NCI-H2029 treated with DMSO at 0.1 percent for 48 hours (cell line): ENCODE measurements around the gene PKD1L1.
"Not testable (repeated sequence)": the region's sequence is repeated elsewhere in the genome, so short reads cannot be mapped to it uniquely, and the experiment has no call there.

Experiments
- DNase-seq: peaks from one replicate; lab custom pipeline; 2025; lab: John Stamatoyannopoulos, UW

PKD1L1 gene, protein sequence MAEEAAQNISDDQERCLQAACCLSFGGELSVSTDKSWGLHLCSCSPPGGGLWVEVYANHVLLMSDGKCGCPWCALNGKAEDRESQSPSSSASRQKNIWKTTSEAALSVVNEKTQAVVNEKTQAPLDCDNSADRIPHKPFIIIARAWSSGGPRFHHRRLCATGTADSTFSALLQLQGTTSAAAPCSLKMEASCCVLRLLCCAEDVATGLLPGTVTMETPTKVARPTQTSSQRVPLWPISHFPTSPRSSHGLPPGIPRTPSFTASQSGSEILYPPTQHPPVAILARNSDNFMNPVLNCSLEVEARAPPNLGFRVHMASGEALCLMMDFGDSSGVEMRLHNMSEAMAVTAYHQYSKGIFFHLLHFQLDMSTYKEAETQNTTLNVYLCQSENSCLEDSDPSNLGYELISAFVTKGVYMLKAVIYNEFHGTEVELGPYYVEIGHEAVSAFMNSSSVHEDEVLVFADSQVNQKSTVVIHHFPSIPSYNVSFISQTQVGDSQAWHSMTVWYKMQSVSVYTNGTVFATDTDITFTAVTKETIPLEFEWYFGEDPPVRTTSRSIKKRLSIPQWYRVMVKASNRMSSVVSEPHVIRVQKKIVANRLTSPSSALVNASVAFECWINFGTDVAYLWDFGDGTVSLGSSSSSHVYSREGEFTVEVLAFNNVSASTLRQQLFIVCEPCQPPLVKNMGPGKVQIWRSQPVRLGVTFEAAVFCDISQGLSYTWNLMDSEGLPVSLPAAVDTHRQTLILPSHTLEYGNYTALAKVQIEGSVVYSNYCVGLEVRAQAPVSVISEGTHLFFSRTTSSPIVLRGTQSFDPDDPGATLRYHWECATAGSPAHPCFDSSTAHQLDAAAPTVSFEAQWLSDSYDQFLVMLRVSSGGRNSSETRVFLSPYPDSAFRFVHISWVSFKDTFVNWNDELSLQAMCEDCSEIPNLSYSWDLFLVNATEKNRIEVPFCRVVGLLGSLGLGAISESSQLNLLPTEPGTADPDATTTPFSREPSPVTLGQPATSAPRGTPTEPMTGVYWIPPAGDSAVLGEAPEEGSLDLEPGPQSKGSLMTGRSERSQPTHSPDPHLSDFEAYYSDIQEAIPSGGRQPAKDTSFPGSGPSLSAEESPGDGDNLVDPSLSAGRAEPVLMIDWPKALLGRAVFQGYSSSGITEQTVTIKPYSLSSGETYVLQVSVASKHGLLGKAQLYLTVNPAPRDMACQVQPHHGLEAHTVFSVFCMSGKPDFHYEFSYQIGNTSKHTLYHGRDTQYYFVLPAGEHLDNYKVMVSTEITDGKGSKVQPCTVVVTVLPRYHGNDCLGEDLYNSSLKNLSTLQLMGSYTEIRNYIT (N-terminal part only)

DNA sequence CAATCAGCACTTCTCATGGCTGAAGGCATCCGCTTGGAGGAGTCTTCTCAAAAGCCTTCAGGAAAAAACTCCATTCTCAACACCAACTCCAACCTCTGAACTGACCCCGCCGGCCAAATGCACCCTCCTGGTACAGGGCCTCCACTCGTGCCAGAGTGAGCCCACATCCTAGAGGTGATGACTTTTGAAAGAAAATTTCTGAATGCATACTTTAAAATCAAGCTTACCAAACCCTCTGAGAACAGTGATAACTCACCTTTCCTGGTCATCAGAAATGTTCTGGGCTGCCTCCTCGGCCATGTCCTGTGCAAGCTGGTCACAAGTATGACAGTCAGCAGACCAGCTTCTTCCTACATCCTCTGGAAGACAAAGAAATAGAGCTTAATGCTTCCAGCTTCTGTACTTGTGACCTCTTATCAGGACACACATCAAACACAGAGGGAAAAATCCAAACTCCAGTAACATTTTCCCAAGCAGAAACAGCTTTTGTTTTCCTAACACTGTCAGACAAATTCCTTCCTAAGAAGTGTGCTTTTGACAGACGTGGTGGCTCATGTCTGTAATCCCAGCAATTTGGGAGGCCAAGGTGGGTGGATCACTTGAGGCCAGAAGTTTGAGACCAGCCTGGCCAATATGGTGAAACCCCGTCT lies at the start of gene PKD1L1:
TSS of gene PKD1L1 (minus strand) at position 326 of the 650 bp plus-strand sequence. CDS start at position 300, 26 bp downstream.
- DNase-seq: no peak

DNA sequence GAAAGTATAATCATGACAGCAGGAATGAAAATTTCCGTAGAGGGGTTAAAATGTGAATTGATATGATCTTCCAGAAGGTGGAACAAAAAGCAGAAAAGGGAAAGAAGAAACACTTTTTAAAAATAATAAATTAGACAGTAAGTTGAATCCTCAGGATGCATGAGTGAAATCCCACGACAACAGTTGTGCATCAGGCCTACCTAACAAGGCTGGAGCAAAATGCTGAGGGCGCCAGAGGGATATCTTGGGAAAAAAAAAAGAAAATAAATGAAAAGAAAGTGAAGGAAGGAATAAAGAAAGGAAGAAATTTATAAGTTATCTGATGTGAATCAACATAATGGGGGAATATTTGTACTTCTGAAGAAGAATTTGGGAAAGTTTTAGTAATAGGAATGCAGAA lies 44.2 kb upstream of the PKD1L1 start:
- no peak for DNase-seq

GRCh38 chr7:47991741-47992311 lies 43.6 kb upstream of the PKD1L1 start:
- DNase-seq: peak; percentile 5

GRCh38 chr7:47991270-47991669 lies 43.0 kb upstream of the PKD1L1 start:
- no peak for DNase-seq

DNA sequence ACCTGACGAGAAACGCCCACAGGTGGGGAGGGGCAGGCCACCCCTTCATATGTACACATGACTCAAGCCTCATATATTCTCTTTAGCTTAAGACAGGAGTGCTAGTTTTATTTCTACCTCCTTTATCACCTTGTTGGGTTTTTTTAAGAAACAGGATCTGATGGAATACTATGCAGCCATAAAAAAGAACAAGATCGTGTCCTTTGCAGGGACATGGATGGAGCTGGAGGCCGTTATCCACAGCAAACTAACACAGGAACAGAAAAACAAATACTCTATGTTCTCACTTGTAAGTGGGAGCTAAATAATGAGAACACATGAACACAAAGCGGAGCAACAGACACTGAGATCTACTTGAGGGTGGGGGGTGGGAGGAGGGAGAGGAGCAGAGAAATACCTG lies 42.3 kb upstream of the PKD1L1 start:
- no peak for DNase-seq

DNA sequence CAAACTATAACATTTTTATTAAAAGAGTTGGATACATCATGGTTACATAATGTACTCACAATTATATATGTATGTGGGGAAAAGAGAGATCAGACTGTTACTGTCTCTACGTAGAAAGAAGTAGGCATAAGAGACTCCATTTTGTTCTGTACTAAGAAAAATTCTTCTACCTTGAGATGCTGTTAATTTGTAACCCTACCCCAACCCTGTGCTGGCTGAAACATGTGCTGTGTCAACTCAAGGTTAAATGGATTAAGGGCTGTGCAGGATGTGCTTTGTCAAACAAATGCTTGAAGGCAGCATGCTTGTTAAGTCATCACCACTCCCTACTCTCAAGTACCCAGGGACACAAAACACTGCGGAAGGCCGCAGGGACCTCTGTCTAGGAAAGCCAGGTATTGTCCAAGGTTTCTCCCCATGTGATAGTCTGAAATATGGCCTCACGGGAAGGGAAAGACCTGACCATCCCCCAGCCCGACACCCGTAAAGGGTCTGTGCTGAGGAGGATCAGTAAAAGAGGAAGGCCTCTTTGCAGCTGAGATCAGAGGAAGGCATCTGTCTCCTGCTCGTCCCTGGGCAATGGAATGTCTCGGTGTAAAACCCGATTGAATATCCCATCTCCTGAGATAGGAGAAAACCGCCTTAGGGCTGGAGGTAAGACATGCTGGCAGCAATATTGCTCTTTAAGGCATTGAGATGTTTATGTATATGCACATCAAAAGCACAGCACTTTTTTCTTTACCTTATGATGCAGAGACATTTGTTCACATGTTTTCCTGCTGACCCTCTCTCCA lies 41.5 kb upstream of the PKD1L1 start:
- DNase-seq: not testable (repeated sequence)

DNA sequence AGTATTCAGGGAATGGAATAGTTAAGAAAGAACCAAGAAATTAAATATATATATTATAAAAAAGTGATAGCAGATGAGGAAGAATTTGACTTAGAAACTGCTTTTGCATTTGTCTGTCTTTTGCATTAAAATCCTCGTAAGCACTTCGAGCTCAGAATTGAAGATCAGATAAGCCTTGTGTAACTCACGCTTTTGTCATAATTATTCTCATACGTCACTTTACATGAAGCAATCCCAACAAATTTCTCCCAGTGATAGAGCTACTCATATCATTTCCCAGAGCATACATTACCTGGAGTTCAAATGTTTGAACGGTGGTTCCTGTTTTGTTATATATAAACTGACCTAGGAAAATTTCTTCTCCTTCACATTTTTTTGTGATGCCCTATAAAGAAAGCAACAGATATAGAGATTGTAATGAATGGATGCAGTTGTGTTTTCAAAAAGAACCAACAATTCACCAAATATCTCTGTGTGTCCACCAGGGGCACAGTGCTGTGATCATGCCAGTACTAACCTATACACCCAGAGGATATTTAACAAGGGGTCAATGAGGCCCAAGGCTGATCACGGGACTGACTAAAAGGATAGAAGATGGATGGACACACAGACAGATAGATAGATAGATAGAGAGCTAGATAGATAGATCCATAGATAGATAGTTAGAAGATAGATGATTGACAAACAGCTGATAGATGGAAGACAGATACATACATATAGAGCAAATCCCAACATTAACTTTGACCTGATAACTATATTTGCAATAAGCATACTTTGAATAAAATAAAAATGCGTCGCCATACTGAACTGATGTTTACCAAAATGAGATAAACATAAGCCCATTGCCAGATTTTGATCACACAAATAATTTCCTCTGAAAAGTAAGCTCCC lies 40.5 kb upstream of the PKD1L1 start:
- no peak for DNase-seq

- DNase-seq: no peak
These were observed 34.3 kb upstream of the PKD1L1 start for GRCh38 chr7:47982610-47983009.

DNA sequence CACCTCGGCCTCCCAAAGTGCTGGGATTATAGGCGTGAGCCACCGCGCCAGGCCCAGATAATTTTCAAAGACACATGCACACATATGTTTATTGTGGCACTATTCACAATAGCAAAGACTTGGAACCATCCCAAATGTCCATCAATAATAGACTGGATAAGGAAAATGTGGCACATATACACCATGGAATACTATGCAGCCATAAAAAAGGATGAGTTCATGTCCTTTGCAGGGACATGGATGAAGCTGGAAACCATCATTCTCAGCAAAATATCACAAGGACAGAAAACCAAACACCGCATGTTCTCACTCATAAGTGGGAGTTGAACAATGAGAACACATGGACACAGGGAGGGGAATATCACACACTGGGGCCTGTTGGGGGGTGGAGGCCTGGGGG lies 32.4 kb upstream of the PKD1L1 start:
- DNase-seq: not testable (repeated sequence)

GRCh38 chr7:47979832-47980181 lies 31.5 kb upstream of the PKD1L1 start:
- no peak for DNase-seq

DNA sequence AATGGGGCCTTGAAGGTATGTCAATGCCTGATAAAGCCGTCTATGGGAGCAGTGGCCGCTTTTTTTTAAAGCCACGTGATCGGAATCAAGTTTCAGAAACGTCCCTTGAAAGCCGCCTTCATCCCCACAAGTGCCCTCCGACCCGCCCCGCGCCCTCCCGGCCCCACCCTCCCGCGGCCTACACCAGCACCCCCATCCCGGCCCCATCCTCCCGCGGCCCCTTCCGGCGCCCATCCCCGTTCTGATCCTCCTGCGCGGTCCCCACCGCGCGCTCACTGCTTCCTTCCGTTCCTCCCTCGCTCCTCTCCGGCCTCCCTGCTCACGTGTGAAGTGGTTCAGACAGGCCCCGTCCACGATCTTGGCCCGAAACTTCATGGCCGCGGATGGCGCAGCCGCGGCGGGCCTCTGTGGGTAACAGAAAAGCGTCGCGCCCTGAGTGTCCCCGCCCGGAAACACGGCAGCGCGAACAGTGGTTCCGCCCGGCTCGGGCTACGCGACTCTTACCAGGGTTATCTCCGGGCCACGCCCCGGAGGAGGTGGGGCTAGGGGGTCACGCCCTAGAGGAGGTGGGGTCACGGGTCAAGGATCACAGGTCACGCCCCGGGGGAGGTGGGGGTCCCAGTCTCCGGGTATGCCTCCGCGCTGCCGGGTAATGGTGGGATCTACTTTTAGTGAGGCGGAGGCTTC lies 31.0 kb upstream of the PKD1L1 start, which contains the start of gene HUS1:
TSS of gene HUS1 (minus strand) at position 471 of the 687 bp plus-strand sequence. CDS start at position 375, 96 bp downstream.
- DNase-seq: peak; percentile 84

DNA sequence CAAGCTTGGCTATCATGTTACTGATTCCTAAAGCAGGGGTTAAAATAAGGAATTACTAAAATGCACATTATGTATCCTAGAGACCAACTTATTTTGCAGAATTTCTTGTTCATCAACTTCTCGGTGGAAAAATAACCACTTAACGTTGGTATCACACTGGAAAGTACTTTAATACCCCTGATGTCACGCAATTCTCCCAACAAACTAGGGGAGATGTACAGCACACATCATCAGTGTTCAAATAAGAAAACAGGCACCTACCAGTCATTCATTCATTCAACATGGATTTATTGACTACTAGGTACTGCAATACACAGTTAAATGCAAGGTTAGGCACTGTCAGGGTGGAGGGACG lies 30.5 kb upstream of the PKD1L1 start:
- no peak for DNase-seq

GRCh38 chr7:47973739-47974138 lies 25.5 kb upstream of the PKD1L1 start:
- DNase-seq: no peak

GRCh38 chr7:47970761-47971160 lies 22.5 kb upstream of the PKD1L1 start:
- no peak for DNase-seq

DNA sequence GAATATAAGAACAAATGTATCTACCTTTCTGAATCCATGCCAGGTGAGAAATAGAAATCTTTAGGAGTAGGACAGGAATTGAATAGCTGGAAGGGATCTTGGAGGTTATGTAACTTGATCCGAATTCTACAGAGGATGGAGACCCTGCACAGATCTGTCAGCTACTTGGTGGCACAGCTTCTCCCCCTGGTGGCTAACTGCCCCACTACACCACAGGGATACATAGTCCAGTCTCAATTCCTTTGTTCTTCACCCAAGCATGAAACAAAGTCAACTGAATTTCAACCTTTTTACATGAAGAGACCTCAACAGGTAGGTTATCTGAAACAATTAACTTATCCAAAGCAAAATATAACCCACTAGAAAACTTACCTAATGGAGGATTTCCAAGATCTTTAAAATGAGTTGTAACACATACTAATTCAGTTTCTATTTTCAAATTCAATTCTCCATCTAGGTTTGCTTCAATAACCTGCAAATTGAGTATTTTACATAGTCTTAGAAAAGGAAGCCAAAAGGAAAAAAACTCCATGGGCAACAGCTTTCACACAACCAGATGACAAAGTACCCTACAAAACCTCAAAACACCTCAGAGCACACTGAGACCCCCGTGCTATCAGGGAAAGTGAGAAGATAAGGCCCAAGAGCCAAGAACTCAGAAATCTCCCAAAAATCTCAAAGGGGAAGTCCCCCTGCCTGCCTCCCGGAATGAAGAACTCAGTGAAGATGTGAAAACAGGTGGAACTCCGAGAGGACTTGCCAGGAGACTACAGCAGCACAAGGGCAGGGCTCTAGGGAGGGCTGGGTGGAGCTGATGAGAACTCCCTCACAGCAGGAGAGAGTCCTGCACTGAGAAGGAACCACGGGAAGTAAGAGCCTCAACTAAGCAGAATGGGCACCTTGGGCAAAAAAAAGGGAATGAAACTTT lies 20.8 kb upstream of the PKD1L1 start:
- DNase-seq: peak; percentile 27

DNA sequence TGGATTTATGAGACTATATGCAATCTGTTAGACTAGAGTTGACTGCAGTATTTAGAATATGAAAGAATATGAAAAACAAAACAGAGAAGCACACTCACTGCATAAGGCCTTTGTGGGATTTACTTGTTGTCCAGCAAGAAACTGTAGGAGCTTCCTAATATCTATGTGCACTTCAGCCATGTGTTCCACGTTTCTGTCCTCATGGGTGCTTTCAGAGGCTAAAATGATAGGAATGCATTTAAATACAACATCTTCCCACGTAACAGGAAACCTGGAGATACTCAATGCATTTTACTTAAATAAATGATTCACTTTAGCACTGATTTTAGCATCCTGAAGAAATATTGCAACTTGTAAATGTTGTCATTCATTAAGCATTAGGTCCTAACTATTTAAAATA lies 19.4 kb upstream of the PKD1L1 start:
- no peak for DNase-seq

DNA sequence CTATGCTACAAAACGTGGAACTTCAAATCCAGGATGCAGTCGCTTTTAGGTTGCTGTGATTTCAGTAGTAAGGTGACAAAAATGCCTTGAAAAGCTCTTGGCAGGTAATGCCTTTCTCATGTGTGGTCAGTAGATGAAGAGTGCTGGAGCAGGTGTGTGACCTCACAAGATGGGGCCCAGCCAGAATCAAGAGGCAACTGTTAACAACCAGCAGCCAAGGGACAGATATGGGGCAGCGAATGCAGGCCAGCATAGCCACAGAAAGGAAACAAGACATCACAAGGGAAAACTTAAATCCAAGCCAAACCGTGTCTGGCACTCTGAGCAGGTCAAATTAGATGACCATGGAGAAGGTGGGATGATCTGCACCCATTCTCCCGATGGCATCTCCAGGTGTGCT lies 18.9 kb upstream of the PKD1L1 start:
- DNase-seq: no peak

- no peak for DNase-seq
These were observed 17.2 kb upstream of the PKD1L1 start for GRCh38 chr7:47965456-47965855.
